Transverse colon (tissue), 4 donors: ENCODE results near the gene PSTPIP1. TPM values are rescaled to one million over a fixed set of nuclear protein-coding genes. Genes with fewer than 3 reads are reported as not detected.

Experiments used
- DNase-seq: peaks from one replicate; pipeline ENCODE4 v3.0.0-alpha.2; 2019
- H3K27ac ChIP-seq, 4 donors: fragments of 200-600 bp; sonication (generic); 2 replicates each; pipeline ENCODE4 v1.5.1; 2016 to 2018; ENCODE audit warnings: inconsistent platforms in 4 of 4
- H3K27me3 ChIP-seq: fragments of 200-600 bp; sonication (generic); 2 replicates; pipeline ENCODE4 v1.5.1; 2017; ENCODE audit warnings: inconsistent platforms
- H3K36me3 ChIP-seq, 4 donors: fragments of 200-600 bp; sonication (generic); 2 replicates each; pipeline ENCODE4 v1.5.1; 2017 to 2019; ENCODE audit warnings: inconsistent platforms in 4 of 4
- H3K4me1 ChIP-seq, 4 donors: fragments of 200-600 bp; sonication (generic); 2 replicates each; pipeline ENCODE4 v1.5.1; 2017 to 2020; ENCODE audit warnings: inconsistent platforms in 4 of 4
- H3K4me3 ChIP-seq, 4 donors: fragments of 200-600 bp; sonication (generic); 1 replicate in 1 of 4; 2 replicates in 3 of 4; pipeline versions ENCODE4 v1.5.1 to v1.6.1; 2017 to 2019; ENCODE audit warnings: inconsistent platforms in 4 of 4
- H3K9me3 ChIP-seq, 2 donors: fragments of 200-600 bp; sonication (generic); 2 replicates each; pipeline ENCODE4 v1.5.1; 2017 to 2019; ENCODE audit warnings: inconsistent platforms in 2 of 2
- EP300 ChIP-seq: sonication (generic); formaldehyde crosslinking; IDR thresholded peaks from one replicate; pipeline ENCODE4 v1.6.1; 2017; ENCODE audit warnings: antibody characterized with exemption, low read depth
- POLR2A ChIP-seq: fragments of 450-650 bp; IDR thresholded peaks from one replicate; pipeline ENCODE4 v1.6.1; 2016; ENCODE audit warnings: antibody characterized with exemption, mild to moderate bottlenecking, moderate library complexity
- POLR2AphosphoS5 ChIP-seq, 3 donors: sonication (generic); formaldehyde crosslinking; IDR thresholded peaks; one replicate each; pipeline ENCODE4 v1.6.1; 2016; ENCODE audit warnings: antibody characterized with exemption in 3 of 3
- WGBS, 2 donors: methylation state at CpG; one replicate each; pipeline ENCODE4 v1.1.5; 2018; ENCODE audit warnings: low coverage in 1 of 2; 5-methylcytosine and 5-hydroxymethylcytosine counted together
- in situ Hi-C, 4 donors: fragments of 200-750 bp; cut with MboI; loops; one replicate each; pipeline versions ENCODE4 v1.15.0 to v1.15.1; 2017; ENCODE audit warnings: low sequenced_read_pairs in 3 of 4, low pct_ligation_motif_present in 1 of 4, low pct_unique_long_range_greater_than_20kb in 1 of 4
- intact Hi-C: fragments of 100-400 bp; cut with DNase I; formaldehyde crosslinking; loops from one replicate; pipeline ENCODE4 v1.15.1; 2023; ENCODE audit warnings: low total_unique reads
- total RNA-seq, 4 donors: library from RNA; depleted of rRNA; stranded (reverse); fragments of >200 nt; gene quantifications; one replicate each; pipeline ENCODE4 v1.1.0, GENCODE V29; 2016
- TF ChIP-seq, protein P1 (sequence below), 5 experiments: fragments of 200-600 bp in 3 of 5; fragments of 450-650 bp in 2 of 5; sonication (generic) in 3 of 5; IDR thresholded peaks; 1 replicate in 2 of 5; 2 replicates in 3 of 5; pipeline ENCODE4 v1.5.1; 2016 to 2017; ENCODE audit warnings: antibody characterized with exemption in 5 of 5, inconsistent platforms in 3 of 5, mild to moderate bottlenecking in 2 of 5, moderate library complexity in 1 of 5

Gene PSTPIP1
- total RNA-seq, 4 donors from 2014 or later: 1.4 to 35.2 (median 8.7) TPM

DNA sequence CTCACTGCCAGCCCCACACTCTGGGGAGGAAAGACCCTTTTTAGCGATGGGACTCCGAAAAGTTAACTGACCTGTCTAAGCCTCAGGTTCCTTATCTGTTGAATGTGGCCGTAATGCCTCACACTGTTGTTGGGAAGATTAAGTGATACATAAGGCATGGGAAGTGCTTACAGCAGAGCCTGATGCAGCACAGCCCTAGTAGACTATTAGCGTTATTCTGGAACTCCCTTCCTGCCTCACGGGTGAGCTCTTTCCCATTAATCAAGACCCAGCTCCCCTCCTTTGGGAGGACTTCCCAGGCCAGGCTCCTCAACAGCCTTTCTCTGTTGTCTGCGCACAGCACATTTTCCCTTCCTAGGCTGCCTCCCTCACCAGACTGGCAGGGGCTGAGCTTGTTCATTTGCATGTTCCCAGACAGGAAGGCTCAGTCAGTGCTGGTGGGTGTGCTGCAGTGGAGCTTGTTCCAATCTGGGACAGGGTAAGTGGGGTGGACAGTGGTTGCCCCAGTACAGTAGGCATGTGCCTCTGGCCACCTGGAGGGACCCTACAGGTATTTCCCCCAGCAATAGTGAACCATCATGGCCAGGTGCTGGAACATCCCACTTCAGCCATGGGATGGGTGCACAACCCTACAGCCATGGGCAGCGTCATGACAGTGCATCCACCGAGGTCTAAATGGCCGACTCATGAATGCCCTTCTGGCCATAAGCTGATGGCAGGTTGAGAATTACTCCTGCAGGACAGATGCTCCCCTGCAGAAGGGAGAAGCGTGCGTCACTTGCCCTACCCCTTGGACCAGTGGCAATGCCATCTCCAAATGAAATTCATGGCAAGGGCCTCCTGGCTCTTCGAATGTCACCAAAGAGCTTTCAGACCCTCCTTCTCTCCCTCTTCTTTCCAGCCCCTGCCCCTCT lies 5.8 kb upstream of the PSTPIP1 start:
- Histone ChIP-seq H3K27me3 (no peaks in the 10 kb centered on the region), H3K36me3 (no peaks in the 10 kb centered on the region), H3K4me1 (peaks cover 0 to 6% (median 0%) of the 10 kb centered on the region in 4 donors), H3K9me3 (no peaks in the 10 kb centered on the region), H3K4me3 (no peak overlapping the region), H3K27ac (peak overlapping the region in 2 of 4 donors; percentile 1 to 41)
- intact Hi-C loops: no loop called here
- DNase-seq: no peak
- TF ChIP-seq, protein P1, sequence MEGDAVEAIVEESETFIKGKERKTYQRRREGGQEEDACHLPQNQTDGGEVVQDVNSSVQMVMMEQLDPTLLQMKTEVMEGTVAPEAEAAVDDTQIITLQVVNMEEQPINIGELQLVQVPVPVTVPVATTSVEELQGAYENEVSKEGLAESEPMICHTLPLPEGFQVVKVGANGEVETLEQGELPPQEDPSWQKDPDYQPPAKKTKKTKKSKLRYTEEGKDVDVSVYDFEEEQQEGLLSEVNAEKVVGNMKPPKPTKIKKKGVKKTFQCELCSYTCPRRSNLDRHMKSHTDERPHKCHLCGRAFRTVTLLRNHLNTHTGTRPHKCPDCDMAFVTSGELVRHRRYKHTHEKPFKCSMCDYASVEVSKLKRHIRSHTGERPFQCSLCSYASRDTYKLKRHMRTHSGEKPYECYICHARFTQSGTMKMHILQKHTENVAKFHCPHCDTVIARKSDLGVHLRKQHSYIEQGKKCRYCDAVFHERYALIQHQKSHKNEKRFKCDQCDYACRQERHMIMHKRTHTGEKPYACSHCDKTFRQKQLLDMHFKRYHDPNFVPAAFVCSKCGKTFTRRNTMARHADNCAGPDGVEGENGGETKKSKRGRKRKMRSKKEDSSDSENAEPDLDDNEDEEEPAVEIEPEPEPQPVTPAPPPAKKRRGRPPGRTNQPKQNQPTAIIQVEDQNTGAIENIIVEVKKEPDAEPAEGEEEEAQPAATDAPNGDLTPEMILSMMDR (IDR thresholded peaks at IDR 0.05): no peak
- TF ChIP-seq POLR2AphosphoS5 (IDR thresholded peaks at IDR 0.05): no peak
- TF ChIP-seq EP300: no peak
- TF ChIP-seq POLR2A: no peak
- 80 to 89% methylated on average over 2 to 12 of the region's 12 CpGs for WGBS, 2 donors
- in situ Hi-C loops: no loop called here

DNA sequence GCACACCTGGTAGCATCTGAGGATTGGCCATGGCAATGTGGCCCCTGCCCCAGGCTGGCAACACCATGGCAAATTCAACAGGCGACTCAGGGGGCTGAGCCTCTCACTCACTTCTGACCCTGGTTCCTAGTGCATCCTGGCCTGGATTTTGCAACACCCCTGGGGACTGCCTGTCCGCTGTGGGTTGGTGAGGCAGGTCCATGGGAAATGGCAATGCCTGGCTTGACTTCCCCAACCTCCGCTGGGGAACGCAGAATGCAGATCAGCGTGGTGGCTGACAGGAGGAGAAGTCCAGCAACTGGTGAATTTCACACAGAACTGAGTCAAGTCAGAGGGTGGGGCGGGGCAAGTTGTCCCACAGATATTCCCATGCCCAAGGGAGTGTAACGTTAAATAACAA lies 3.9 kb upstream of the PSTPIP1 start:
- 87 to 88% methylated on average over 4 to 7 of the region's 7 CpGs for WGBS, 2 donors
- TF ChIP-seq, protein P1 (IDR thresholded peaks at IDR 0.05): no peak
- TF ChIP-seq EP300: no peak
- no peak for TF ChIP-seq POLR2A
- no peak for TF ChIP-seq POLR2AphosphoS5 (IDR thresholded peaks at IDR 0.05)
- no peak overlapping the region for H3K27ac ChIP-seq
- intact Hi-C loops: no loop called here
- no peaks in the 10 kb centered on the region for H3K27me3 ChIP-seq
- no peak overlapping the region for H3K4me3 ChIP-seq
- in situ Hi-C loops: no loop called here
- peaks cover 0 to 17% (median 4%) of the 10 kb centered on the region in 4 donors for H3K4me1 ChIP-seq
- DNase-seq: no peak
- H3K36me3 ChIP-seq: no peaks in the 10 kb centered on the region
- H3K9me3 ChIP-seq: no peaks in the 10 kb centered on the region

- H3K4me1 ChIP-seq: peaks cover 0 to 24% (median 8%) of the 10 kb centered on the region in 4 donors
- intact Hi-C loops: no loop called here
- H3K36me3 ChIP-seq: no peaks in the 10 kb centered on the region
- H3K9me3 ChIP-seq: no peaks in the 10 kb centered on the region
- H3K4me3 ChIP-seq: no peak overlapping the region
- 97 to 100% methylated on average over 1 to 9 of the region's 9 CpGs for WGBS, 2 donors
- H3K27me3 ChIP-seq: no peaks in the 10 kb centered on the region
- DNase-seq: peak; percentile 15
- no peak overlapping the region for H3K27ac ChIP-seq
- in situ Hi-C loops: no loop called here
- TF ChIP-seq POLR2A (no peak), EP300 (no peak), POLR2AphosphoS5 (IDR thresholded peaks at IDR 0.05) (no peak)
- TF ChIP-seq, protein P1 (IDR thresholded peaks at IDR 0.05): no peak
Measured at GRCh38 chr15:76991741-76992645, 2.9 kb upstream of the PSTPIP1 start.
